ENCODE data around the gene FBN3.

FBN3 gene

DNA sequence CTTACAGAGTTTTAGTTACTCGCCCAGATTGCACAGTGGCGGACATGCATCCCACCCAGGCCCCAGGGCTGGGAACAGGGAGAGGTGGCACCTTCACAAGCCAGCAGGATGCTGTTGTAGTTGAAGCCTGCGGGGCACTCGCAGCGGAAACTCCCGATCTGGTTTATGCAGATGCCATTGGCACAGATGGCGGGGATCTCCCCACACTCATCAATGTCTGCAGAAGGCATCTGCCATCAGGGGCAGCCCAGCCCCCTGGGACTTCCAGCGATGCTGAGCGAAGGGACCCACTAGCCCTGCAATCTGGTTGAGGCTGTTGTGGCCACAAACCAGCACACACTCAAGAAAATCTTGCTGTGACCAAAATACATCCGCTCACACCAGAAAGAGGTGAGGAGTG is 52.2 kb downstream of the FBN3 start:
- no peak overlapping the region for H3K27ac Mint-ChIP-seq
- DNase-seq, result no peak
- H3K4me1 Mint-ChIP-seq (ENCODE audit: low read depth), result no peaks in the 10 kb centered on the region
- no peaks in the 10 kb centered on the region for H3K36me3 Mint-ChIP-seq (ENCODE audit: low read depth)
- peaks cover 14% of the 10 kb centered on the region for H3K27me3 Mint-ChIP-seq
- H3K4me3 Mint-ChIP-seq, result no peak overlapping the region
- peaks cover 12% of the 10 kb centered on the region for H3K9me3 Mint-ChIP-seq

DNA sequence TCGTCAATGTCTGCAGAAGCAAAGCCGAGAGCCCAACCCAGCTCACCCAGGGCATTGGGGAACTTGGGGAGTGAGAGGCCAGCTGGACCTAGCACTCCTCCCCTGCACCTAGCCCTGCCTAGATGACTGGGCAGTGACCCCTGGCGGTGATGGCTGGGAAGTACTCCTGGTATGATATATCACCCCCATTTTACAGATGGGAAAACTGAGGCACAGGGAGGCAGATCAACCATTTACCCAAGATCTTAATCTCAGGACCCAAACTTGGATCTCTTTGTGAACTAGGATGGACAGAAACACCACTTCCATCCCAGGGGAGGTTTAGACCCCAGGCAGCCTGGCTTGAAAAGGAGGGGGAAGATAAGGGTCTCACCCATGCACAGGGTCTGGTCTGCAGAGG is 53.3 kb downstream of the FBN3 start:
- no peaks in the 10 kb centered on the region for H3K36me3 Mint-ChIP-seq (ENCODE audit: low read depth)
- DNase-seq, result no peak
- H3K27ac Mint-ChIP-seq, result no peak overlapping the region
- H3K9me3 Mint-ChIP-seq, result peaks cover 12% of the 10 kb centered on the region
- peaks cover 11% of the 10 kb centered on the region for H3K27me3 Mint-ChIP-seq
- H3K4me3 Mint-ChIP-seq, result no peak overlapping the region
- no peaks in the 10 kb centered on the region for H3K4me1 Mint-ChIP-seq (ENCODE audit: low read depth)

DNA sequence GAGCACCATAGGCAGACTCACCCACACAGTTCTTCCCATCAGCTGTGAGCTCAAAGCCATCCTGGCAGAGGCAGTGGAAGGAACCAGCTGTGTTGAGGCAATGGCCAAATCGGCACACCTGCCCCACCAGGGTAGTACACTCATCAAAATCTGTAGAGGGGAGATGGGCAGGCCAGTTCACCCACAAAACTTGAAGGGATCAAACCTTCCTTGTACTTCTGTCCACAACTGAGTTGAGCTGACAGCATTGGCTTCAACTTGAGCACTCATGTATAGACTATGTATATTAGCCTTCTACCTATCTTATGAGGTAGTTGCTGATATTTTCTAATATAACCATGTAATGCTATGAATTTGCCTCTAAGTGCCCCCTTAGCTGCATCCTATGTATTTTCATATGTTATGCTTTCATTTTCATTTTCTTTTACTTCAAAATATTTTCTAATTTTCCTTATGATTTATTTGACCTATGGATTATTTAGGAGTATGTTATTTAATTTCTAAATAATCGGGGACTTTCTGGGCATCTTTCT is 54.0 kb downstream of the FBN3 start:
- H3K27ac Mint-ChIP-seq, result no peak overlapping the region
- peaks cover 11% of the 10 kb centered on the region for H3K27me3 Mint-ChIP-seq
- no peaks in the 10 kb centered on the region for H3K4me1 Mint-ChIP-seq (ENCODE audit: low read depth)
- H3K9me3 Mint-ChIP-seq, result peaks cover 12% of the 10 kb centered on the region
- no peaks in the 10 kb centered on the region for H3K36me3 Mint-ChIP-seq (ENCODE audit: low read depth)
- H3K4me3 Mint-ChIP-seq, result no peak overlapping the region
- DNase-seq, result no peak

DNA sequence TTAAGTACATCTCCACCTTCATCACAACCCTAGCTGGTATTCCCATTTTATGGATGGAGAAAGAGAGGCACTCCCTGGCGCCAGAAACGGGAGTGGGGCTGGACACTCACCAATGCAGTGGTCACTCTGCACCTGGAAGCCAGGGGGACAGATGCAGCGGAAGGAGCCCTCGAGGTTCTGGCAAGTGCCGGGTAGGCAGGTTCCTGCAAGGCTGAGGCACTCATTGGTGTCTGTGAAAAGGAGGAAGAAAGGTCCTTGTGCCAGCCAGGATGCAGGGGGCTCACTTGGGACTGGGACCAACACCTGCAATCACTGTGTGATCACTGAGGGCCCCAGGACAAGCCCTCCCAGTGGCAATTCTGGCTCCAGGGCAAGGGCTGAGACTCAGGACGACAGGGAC is 55.1 kb downstream of the FBN3 start:
- Mint-ChIP-seq H3K36me3 (ENCODE audit: low read depth) (no peaks in the 10 kb centered on the region), H3K9me3 (peaks cover 12% of the 10 kb centered on the region), H3K27ac (no peak overlapping the region), H3K27me3 (peaks cover 11% of the 10 kb centered on the region), H3K4me3 (no peak overlapping the region), H3K4me1 (ENCODE audit: low read depth) (no peaks in the 10 kb centered on the region)
- DNase-seq, result no peak

DNA sequence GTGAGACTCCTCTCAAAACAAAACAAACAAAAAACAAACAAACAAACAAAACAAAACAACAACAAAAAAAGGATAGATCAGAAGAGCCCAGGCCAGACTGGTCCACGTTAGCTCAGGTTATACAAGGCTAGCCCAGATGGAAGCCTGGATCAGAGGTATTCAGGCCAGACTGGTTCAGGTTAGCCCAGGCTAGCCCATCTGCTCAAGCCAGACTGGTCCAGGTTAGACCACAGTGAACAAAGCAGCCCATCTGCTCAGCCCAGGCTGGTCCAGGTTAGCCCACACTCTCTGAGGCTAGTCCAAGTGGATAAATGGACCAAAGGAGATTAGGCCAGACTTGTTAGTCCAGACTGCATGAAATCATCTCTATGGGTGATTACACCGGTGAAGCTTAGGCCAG is 55.7 kb downstream of the FBN3 start:
- H3K4me3 Mint-ChIP-seq, result no peak overlapping the region
- no peaks in the 10 kb centered on the region for H3K36me3 Mint-ChIP-seq (ENCODE audit: low read depth)
- DNase-seq, result no peak
- H3K27me3 Mint-ChIP-seq, result peaks cover 8% of the 10 kb centered on the region
- H3K27ac Mint-ChIP-seq, result no peak overlapping the region
- no peaks in the 10 kb centered on the region for H3K4me1 Mint-ChIP-seq (ENCODE audit: low read depth)
- H3K9me3 Mint-ChIP-seq, result peaks cover 12% of the 10 kb centered on the region

DNA sequence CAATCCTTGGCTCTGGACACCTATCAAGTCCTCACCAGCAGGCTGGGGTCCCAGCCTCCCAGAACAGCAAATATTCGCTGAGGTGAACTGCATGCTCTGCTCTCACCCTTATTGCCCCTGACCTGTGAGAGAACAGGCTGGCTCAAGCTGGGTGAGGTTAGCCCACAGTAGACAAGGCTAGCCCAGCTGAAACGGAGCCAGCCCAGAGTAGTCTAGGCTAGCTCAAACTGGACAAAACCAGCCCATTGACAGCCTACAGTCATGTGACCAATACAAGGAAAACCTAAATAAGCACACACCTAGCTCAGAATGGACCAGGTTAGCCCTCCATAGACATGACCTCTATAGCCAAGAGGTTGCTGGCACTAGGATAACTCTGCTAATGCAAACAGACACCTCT is 58.4 kb downstream of the FBN3 start:
- H3K36me3 Mint-ChIP-seq (ENCODE audit: low read depth), result no peaks in the 10 kb centered on the region
- peaks cover 12% of the 10 kb centered on the region for H3K9me3 Mint-ChIP-seq
- H3K4me1 Mint-ChIP-seq (ENCODE audit: low read depth), result no peaks in the 10 kb centered on the region
- no peak overlapping the region for H3K27ac Mint-ChIP-seq
- H3K27me3 Mint-ChIP-seq, result no peaks in the 10 kb centered on the region
- H3K4me3 Mint-ChIP-seq, result no peak overlapping the region
- DNase-seq, result no peak

DNA sequence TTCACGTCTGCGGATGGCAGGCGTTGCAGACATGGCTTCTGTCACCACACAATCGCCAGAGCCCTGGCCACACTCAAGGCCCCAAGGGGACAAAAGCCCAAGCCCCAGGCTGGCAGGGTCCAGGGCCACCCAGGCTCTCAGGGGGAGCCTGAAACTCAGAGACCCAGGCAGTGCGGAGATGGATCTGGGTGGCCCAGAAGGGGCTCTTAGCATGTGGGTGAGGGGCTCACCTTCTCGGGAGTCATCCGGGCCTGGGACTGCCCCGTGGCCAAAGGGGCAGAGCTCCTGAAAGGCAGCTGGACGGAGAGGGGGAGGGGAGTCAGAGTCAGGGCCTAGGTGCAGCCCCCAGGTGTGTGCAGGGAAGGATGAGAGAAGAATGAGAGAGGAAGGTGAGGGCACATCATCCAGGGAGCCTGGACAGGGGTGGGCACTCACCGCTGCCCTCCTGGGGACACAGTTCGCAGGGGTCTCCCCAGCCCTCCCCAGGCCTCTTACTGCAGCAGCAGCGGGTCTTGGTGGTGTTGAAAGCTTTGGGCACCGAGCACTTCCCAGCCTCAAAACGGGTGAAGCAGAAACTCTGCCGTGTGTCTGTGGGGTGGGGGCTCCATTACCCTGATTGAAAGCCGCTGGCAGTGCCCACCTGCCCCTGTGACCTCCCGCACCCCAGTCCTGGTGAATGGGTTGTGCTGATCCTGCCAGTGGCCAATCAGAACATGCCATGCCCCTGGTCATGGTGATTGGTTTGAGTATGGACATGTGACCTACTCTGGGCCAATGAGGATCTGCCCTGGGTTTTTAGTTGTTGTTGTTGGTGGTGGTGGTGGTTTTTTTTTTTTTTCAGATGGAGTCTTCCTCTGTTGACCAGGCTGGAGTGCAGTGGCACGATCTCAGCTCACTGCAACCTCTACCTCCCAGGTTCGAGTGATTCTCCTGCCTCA is 59.5 kb downstream of the FBN3 start:
- no peak overlapping the region for H3K27ac Mint-ChIP-seq
- H3K4me1 Mint-ChIP-seq (ENCODE audit: low read depth), result no peaks in the 10 kb centered on the region
- H3K4me3 Mint-ChIP-seq, result no peak overlapping the region
- H3K9me3 Mint-ChIP-seq, result peaks cover 10% of the 10 kb centered on the region
- peaks cover 3% of the 10 kb centered on the region for H3K27me3 Mint-ChIP-seq
- no peak for DNase-seq
- no peaks in the 10 kb centered on the region for H3K36me3 Mint-ChIP-seq (ENCODE audit: low read depth)

DNA sequence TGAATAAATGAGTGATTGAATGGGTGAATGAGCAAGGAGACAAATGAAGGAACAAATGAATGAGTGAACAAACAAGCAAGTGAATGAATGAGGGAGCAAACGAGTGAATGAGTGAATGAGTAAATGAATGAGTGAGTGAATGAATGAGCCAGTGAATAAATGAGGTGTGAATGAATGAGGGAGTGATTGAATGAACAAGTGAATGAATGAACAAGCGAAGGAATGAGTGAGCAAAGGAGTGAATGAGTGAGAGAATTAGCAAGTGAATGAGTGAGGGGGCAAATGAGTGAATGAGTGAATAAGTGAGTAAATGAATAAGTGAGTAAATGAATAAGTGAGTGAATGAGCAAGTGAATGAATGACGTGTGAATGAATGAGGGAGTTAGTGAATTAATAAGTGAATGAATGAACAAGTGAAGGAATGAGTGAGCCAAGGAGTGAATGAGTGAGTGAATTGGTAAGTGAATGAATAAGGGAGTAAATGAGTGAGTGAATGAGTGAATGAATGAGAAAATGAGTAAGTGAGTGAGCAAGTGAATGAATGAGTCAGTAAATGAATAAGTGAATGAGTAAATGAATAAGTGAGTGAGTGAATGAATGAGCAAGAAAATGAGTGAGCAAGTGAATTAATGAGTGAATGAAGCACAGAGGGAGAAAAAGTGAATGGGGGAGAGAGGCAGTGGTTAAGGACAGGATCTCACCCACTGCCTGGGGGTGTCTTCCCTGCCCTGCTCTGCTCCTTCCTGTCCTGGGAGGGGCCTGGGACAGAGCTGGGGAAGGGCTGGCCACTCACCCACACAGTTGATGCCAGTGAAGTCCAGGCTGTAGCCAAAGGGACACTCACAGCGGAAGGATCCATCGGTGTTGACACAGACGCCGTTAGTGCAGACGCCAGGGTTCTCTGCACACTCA is 60.4 kb downstream of the FBN3 start:
- H3K27ac Mint-ChIP-seq, result no peak overlapping the region
- H3K36me3 Mint-ChIP-seq (ENCODE audit: low read depth), result no peaks in the 10 kb centered on the region
- peaks cover 3% of the 10 kb centered on the region for H3K27me3 Mint-ChIP-seq
- H3K9me3 Mint-ChIP-seq, result peaks cover 4% of the 10 kb centered on the region
- no peak for DNase-seq
- H3K4me1 Mint-ChIP-seq (ENCODE audit: low read depth), result no peaks in the 10 kb centered on the region
- no peak overlapping the region for H3K4me3 Mint-ChIP-seq

DNA sequence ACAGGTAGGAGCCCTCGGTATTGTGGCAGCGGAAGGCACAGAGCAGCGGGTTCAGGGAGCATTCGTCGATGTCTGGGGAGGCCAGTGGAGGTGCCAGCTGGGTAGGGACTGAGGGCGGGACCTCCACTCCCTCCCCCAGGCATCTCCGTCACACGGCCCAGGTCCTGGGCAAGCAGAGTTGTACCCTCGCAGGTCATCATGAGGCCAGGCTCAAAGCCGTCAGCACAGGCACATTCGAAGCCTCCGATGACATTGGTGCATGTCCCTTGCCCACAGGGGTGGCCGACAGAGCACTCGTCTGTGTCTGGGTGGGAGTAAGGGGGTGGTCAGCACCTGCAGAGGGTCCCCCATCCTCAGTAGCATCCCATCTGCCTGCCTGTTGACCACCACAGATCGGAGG is 61.5 kb downstream of the FBN3 start:
- Mint-ChIP-seq H3K9me3 (no peaks in the 10 kb centered on the region), H3K27ac (no peak overlapping the region), H3K4me3 (no peak overlapping the region), H3K4me1 (ENCODE audit: low read depth) (no peaks in the 10 kb centered on the region), H3K36me3 (ENCODE audit: low read depth) (no peaks in the 10 kb centered on the region), H3K27me3 (peaks cover 3% of the 10 kb centered on the region)
- DNase-seq, result no peak

DNA sequence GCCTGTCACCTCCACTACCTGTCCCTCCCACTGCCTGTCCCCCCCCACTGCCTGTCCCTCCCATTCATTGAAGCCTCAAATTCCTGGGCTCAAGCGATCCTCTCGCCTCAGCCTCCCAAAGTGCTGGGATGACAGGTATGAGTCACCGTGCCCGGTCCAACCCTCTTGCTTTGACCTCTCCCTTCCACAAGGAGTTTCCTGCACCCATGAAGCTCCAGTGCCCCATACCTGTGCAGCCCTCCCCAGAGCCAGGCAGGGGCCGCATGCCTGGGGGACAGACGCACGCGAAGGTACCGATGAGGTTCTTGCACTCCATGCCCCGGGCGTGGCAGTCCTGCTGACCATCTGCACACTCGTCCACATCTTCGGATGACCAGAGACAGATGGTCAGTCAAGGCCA is 62.5 kb downstream of the FBN3 start:
- DNase-seq, result no peak
- H3K4me1 Mint-ChIP-seq (ENCODE audit: low read depth), result no peaks in the 10 kb centered on the region
- H3K9me3 Mint-ChIP-seq, result no peaks in the 10 kb centered on the region
- H3K27ac Mint-ChIP-seq, result no peak overlapping the region
- H3K27me3 Mint-ChIP-seq, result peaks cover 3% of the 10 kb centered on the region
- no peak overlapping the region for H3K4me3 Mint-ChIP-seq
- H3K36me3 Mint-ChIP-seq (ENCODE audit: low read depth), result no peaks in the 10 kb centered on the region

DNA sequence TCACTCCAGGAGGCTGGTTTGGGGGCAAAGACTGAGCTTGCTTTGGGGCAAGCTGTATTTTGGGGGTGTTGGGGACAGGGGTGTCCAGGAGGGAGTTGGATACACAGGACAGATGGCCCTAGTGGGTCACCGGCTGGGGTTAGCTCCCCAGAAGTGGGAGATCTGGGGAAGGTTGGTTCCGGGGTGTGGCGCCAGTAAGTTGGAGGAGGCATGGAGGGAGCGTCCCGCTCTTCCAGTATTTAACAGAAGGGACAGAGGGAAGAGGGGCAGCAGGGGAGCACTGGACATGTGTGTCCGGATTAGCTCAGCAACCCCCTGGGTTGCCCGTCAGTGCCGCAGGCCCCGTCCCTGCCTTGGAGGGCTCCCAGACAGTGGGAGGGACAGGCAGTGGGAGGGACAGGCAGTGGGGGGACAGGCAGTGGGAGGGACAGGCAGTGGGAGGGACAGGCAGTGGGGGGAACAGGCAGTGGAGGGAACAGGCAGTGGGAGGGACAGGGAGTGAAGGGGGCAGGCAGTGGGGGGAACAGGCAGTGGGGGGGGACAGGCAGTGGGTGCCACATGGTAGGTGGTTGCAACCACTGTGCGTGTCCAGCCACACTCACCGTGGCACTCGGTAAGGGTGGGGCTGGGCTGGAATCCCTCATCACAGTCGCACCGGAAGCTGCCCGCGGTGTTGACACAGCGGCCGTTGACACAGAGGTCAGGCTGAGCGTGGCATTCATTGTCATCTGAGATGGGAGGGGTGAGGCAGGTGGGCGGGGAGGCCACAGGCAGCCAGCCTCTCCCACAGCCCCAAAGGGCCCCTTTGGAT is 63.6 kb downstream of the FBN3 start:
- peaks cover 3% of the 10 kb centered on the region for H3K27me3 Mint-ChIP-seq
- no peaks in the 10 kb centered on the region for H3K9me3 Mint-ChIP-seq
- H3K27ac Mint-ChIP-seq, result no peak overlapping the region
- no peaks in the 10 kb centered on the region for H3K36me3 Mint-ChIP-seq (ENCODE audit: low read depth)
- no peak overlapping the region for H3K4me3 Mint-ChIP-seq
- no peaks in the 10 kb centered on the region for H3K4me1 Mint-ChIP-seq (ENCODE audit: low read depth)
- DNase-seq, result no peak

DNA sequence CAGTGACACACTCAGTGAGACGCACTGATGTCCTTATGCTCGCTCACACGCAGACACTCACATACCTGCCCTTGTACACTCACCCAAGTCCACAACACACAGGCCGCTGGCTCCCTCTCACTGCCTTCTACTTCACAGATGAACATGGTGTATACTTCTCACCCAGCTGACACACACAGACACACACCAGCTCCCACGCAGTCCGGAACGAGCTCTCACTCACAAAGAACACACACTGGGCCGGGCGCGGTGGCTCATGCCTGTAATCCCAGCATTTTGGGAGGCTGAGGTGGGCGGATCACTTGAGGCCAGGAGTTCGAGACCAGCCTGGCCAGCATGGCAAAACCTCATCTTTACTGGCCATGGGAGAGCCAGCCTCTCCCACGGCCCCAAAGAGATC is 65.2 kb downstream of the FBN3 start:
- peaks cover 3% of the 10 kb centered on the region for H3K27me3 Mint-ChIP-seq

DNA sequence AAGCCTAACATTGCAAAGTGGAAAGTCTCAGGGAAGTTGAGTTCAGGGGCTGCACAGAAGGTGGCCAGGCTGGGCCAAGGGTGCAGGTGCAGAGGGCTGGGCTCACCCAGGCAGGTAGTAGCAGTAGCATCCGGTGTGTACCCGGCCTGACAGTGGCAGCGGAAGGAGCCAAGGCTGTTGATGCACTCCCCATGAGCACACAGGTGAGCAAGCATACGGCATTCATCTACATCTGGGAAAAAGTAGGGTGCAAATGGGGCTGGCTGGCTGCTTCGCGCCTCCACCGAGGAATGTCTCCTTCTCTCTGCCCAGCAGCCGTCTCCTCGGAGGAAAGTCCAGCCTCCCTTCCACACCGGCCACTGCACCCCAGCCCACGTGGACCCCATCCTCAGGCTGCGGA is 66.3 kb downstream of the FBN3 start:
- H3K36me3 Mint-ChIP-seq (ENCODE audit: low read depth), result no peaks in the 10 kb centered on the region
- no peaks in the 10 kb centered on the region for H3K4me1 Mint-ChIP-seq (ENCODE audit: low read depth)
- H3K9me3 Mint-ChIP-seq, result no peaks in the 10 kb centered on the region
- no peak overlapping the region for H3K27ac Mint-ChIP-seq
- DNase-seq, result no peak
- H3K27me3 Mint-ChIP-seq, result peaks cover 3% of the 10 kb centered on the region
- H3K4me3 Mint-ChIP-seq, result no peak overlapping the region

More for the DNA sequence above, 65.2 kb downstream of the FBN3 start:
- no peaks in the 10 kb centered on the region for H3K36me3 Mint-ChIP-seq (ENCODE audit: low read depth)
- DNase-seq, result no peak
- no peaks in the 10 kb centered on the region for H3K9me3 Mint-ChIP-seq
- no peaks in the 10 kb centered on the region for H3K4me1 Mint-ChIP-seq (ENCODE audit: low read depth)
- no peak overlapping the region for H3K4me3 Mint-ChIP-seq
- H3K27ac Mint-ChIP-seq, result no peak overlapping the region
